ENCODE data around the gene PTPRZ1.

PTPRZ1 gene

DNA sequence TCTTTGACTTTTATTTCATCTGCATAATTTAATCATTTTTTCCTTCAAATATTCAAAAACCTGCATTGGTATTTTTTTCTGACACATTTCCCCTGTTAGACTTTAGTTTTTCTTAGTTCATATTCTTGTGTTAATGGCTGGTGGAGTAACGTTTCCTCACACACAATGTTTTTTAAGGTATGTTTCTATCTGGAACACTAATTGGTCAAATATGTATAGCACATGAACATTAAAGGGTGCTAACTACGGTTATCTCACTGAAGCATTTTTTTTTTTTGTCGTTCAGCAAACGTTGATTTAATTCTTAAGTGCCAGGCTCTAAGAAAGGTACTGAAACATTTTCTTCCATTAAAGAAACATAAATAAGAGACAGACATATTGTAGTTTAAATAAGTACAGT is 87.7 kb downstream of the PTPRZ1 start:
- DNase-seq: no peak

DNA sequence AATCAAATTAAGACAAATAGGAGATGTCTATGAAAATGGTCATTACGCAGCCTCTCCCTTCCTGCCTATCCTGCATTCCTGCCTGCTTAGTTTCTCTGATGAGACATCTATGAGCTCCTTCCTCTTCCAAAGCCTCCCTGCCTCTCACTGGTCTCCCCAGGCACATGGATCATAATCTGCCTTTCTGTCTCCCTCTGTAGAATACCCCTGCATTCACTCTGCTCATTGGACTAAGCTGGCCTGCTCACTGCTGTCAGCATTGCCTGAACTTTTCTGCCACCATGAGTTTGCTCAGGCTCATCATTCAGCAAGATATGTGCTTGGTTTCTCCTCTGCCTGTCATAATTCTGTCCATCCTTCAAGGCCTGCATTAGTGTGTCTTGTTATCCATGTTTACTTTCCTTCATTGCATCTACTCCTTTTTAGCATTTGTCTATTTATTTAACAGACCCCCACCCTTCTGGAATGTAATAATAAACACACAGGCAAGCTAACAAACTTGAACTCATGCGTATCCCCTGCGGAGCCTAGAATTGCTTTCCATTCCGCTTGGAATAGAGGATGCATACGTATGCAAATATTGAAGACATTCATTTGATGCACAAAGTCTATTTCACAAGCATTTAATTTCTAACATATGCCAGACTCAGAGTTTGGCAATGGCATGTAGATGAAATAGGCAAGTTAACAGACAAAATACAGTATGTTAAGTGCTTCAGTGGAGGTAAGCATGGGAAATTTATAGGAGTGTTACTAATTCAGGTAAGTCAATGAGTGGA is 88.3 kb downstream of the PTPRZ1 start:
- no peak for DNase-seq

DNA sequence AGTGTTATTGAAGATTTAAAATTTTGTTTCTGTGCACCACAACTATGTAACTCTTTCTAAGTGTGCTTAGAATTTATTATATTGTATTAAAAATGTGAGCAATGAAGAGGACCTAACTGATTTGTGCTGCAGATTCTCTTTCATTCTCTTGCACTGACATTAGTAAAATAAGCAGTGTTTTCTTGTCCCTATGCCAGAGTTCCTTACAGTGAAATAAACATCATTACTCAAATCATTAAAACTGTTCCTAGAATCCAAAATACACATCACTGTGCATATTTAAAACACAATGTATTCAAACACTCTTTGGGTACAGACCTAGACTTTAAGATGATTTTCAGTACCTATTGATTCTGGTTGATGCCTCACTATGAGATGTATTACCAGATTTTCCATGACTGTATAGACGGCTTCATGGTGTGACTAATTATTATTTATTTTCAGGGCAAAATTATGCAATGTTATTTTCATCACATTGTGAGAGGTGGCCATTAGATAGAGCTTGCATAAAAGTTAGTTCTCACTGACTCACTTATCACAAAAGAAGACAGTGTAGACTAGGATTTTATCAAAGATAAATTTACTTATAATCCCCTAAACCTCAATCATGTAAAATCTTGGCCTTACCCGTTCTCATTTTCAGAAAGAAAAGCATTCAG is 93.4 kb downstream of the PTPRZ1 start:
- DNase-seq: no peak

DNA sequence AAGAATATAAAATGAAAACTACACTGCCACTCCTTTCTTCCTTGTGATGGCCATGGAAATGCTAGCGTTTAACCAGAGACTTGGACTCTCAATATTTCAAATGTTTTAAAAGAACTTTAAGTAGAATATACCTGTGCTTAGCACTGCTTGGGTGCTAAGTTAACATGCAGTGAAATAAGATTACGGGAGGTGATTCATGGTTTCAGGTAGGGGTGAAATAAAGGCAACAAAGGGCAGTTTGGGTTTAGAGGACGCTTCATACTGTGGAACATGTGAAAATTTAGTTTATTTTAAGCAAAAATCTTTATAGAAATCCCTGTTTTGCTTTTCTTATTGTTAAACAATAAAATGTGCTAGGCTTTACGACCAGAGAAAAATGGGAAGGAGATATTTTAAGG is 94.0 kb downstream of the PTPRZ1 start:
- no peak for DNase-seq

DNA sequence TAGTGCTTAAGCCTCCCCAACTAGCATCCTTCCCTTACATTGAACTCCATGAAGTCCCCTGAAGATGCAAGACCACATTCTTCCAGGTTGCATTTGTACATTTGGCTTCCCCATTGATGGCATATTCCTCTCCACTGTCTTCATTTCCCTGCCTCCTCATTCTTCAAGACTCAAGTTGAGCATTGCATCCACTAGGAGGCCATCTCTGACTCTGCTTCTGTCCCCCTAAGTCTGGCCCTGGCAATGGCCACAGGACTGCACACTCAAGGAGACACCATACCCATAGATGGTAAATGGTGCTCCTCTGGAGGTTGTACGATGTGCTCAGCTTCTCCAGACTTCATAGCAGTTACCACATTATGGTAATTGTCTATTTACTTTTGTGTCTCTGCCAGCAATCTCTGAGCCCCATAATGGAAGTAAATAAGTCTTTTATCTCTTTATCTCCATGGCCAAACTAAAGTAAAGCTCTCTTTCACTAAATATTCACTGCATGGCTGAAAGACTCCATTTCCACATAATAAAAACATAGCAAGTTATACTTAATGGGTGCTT is 112.6 kb downstream of the PTPRZ1 start:
- DNase-seq: no peak

DNA sequence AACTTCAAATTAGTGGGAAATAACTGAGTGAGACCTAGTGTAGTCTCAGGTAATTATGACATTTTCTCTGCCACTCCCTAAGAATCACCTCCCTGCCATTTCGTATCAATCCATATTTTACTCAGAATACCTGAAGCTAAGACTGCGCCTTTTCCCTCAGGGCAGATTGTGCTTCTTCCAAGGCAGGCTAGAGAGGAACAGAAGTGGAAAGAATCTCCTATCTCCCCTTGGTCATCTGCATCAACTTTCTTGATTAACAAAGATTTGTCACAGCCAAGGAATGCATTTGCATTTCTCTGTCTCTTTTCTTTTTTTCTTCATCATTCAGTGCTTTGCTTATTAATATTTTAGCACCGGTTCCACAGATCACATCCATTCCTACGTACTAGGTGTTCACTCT is 119.1 kb downstream of the PTPRZ1 start:
- no peak for DNase-seq

DNA sequence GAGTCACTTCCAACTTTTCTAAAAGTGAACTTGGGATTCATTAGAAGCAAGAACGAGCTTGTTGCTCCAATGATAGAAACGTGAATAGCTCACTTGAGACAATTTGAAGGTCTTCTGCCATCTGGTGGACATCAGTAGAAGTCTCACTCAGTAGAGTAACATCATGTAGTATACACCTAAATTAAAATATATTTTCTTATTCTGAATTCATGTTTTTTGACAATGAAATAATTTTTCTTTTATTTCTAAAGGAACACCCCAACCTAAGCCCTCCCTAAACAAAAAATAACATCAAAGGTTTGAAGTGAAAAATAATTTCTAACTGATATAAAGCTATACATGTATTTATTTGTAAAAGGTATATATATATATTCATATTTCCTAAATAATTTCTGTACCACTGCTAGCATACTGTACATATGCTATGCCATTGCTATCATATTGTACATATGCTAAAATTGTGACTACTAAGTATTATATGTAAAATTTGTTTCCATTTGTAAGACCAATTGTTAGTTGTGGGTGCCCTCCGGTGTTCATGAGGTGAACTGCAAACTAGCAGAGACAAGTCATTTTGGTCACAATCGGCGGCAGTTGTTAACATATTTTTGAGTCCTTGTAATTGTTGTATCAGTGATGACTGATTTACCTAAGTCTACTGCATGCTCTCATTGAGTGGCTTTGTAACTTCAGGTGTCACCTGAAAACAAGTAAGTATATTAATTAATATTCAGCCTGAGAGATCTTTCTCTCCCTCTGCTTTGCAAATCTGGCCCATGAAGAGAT is 121.9 kb downstream of the PTPRZ1 start:
- no peak for DNase-seq

DNA sequence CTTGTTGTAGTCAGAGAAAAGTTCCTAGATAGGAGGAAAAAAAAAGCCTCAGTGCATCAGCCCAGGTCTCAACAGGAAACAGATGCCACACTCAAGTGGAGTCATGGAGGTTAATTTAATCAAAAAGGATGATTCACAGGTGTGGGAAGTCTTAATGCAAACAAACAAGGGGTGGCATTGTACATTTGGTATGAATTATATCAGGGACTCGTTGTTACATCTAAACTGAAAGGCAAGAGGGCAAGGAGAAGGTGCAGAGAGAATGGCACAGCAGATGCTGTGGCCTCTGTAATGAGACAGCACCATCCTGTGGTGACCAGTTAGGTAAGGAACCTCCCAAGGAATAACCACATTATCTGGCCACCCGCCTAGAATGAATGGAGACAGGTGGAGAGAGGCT is 133.7 kb downstream of the PTPRZ1 start:
- no peak for DNase-seq

DNA sequence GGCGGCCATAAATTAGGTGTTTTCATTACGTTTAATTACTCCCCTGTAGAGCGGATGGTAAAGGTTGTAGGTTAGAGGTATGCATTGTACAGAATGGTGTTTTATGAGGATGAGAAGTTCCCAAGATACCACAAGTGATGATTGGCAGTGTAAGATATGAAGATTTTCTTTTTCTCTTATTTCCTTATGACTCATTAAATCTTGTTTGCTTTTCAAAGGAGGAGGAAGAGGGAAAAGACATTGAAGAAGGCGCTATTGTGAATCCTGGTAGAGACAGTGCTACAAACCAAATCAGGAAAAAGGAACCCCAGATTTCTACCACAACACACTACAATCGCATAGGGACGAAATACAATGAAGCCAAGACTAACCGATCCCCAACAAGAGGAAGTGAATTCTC is 137.2 kb downstream of the PTPRZ1 start:
- DNase-seq: no peak

DNA sequence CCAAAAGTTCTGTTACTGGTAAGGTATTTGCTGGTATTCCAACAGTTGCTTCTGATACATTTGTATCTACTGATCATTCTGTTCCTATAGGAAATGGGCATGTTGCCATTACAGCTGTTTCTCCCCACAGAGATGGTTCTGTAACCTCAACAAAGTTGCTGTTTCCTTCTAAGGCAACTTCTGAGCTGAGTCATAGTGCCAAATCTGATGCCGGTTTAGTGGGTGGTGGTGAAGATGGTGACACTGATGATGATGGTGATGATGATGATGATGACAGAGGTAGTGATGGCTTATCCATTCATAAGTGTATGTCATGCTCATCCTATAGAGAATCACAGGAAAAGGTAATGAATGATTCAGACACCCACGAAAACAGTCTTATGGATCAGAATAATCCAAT is 140.1 kb downstream of the PTPRZ1 start:
- DNase-seq: no peak

DNA sequence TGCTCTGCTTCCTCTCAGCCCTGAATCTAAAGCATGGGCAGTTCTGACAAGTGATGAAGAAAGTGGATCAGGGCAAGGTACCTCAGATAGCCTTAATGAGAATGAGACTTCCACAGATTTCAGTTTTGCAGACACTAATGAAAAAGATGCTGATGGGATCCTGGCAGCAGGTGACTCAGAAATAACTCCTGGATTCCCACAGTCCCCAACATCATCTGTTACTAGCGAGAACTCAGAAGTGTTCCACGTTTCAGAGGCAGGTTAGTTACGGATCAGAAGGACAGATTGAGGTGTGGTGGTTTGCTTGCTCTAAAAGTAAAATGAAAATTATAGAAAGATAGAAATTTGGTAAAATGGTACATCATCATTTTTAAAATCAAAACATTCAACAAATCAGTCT is 140.7 kb downstream of the PTPRZ1 start:
- no peak for DNase-seq

DNA sequence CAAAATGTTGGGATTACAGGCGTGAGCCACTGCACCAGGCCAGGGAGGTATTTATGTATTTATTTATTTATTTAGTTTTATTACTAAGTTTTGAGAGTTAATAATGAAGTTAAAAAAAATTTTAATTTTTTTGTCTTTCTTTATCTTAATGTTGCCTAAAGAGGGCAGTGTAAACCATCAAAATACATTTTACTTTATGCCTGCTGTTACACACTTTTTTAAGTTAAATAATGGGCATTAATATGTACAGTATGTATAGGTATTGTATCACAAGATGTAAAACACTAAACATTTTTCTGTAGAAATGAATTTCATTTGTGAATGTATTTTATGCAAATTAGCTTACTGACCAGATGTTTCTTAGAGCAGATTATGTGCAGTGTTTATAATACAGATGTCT is 141.7 kb downstream of the PTPRZ1 start:
- DNase-seq: no peak

DNA sequence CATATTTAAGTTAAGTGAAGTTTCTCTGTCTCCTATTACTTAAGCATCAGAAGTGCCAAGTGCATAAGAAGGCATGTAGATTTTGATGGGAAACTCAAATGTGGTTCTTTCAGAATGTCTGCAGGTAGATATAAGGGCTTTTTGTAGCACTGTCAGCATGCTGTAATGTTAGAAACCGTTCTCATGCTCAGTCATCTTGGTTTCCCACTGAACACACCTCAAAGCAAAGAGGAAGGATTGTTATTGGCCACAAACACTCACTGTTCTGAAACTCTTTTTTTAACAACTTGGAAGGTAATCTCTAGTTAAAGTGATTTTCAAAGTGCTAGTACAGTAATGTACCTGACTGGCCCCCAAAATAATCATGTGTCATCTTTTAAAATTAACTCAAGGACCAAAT is 145.1 kb downstream of the PTPRZ1 start:
- DNase-seq: no peak

DNA sequence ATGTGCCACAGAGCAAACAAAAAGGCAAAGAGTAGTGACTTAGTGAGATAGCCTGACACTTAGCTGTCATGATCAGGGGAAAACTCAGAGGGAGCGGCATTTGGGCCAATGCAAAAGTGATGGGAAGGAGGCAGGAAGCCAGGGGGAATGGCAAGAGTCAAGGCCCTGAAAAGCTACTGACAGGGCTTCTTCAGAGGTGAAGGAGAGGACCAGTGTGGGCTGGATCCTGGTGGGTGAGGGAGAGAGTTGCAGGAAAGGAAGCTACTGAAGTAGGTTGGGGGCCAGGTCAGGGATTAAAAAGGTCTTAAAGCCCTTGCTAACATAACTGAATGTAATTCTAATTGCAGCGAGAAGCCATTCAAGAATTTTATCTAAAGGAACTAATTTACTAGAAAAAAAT is 154.1 kb downstream of the PTPRZ1 start:
- DNase-seq: no peak

DNA sequence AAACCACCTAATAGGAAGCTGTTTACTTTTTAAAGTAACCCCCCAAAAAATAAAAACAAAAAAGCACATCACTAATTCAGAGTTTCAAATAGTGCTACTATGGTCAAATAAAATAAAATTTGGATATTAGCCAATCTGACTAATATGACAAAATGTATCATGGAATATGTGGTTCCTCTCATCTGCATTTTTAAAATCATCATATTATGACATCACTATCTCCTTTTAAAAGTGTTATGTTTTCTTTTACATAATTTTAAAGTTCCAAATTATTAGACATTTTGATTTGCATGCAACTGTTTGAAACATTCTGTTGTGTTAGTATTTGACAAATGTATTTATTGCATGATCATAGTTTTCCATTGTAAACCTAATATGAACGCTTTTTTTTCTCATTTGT is 160.7 kb downstream of the PTPRZ1 start:
- DNase-seq: no peak

DNA sequence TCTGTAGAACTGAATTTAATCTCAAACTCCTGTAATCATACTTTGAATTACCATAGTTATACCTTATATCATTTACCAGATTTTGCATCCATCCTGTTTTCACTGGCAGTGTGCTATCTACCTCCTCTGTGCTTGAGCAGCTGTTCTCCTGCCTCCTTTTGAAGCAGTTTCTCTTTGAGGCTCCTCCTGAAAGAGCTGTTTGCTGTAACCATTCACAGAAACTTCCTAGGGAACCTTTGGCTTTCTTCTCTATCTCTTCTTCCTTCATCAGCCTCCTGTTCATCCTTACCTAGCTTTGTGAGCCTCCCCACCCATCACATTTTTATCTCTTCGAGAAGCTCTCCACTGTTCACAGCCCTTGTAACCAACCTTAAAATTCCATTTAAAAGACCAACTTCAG is 162.9 kb downstream of the PTPRZ1 start:
- no peak for DNase-seq

DNA sequence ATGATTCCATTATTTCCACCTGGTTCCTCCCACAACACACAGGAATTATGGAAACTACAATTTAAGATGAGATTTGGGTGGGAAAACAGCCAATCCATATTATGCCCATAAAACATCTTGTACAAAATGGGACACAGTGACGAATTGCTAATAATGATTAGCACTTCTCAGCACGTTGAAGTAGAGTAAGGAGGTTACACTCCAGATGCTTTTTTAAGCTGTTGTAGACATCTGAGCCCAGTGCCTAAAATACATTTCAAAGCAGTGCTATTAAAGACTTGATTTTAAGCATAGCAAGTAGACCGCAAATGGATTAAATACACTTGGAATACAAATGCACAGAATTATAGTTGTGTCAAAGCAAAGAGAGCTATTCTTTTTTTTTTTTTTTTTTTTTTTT is 165.2 kb downstream of the PTPRZ1 start:
- no peak for DNase-seq

DNA sequence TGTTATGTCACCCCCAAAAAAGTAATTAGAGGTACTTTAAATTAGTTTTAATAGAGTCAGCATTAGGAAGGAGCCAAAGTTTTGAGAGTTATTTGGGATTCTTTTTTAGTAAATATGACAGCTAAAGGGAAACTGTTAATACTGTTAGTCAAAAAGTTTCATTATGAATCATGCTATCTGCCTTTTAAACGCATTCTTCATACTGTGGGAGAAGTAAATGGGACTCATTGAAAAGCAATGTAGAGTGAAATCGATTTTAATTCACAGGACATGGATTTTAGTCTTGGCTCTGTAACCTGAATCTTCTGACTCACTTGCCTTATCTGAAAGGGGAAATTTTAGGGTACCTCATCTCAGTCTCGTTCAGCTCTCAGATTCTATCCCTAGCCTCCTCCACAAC is 165.9 kb downstream of the PTPRZ1 start:
- no peak for DNase-seq

DNA sequence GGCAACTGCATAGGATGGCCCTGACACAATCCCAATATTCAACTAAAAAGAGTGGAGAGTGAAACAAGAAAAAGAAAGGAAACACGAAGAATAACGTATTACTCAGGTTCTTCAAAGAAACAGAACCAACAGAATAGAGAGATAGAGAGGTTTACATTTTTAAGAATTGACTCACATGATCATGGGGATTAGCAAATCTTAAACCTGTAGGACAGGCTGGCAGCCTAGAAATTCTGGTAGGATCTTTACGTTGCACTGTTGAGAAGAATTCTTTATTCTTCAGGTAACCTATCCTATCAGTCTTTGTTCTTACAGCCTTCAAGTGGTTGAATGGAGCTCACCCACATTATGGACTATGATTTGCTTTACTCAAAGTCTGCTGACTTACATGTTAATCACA is 167.2 kb downstream of the PTPRZ1 start:
- DNase-seq: no peak

DNA sequence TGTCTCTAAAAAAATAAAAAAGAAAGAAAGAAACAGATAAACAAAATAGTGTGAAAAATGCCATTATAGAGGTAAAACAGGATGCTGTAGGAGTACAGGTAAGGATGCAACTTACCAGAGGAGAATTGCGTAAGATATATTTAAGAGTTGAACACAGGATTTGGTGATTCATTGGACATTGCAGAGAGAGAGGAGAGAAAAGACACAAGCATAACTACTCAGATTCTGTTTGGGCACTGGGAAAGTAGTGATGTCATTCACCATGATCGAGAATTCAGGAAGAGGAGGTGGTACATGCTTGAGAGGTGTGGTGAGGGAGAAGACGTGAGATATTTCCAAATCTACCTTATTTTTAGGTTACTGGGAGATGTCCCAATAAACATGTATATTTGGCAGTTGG is 173.4 kb downstream of the PTPRZ1 start:
- DNase-seq: no peak

DNA sequence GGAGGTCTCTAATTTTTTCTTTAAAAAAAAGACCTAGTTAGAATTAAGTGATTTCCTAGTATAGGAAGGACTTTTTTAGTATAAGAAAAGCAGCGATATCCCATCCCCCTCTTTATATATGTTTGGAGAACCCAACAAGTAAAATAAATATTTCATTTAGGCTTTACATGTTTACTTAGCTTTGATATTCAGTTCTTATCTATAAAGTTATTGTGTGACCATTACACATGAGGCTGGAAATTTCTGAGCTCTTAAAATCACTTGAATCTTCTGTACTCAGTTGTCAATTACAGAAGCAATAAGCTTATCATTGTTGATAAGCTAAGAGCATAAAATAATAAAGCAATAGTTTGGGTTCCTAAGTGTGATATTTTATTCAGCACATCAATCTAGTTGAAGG is 181.4 kb downstream of the PTPRZ1 start:
- no peak for DNase-seq

DNA sequence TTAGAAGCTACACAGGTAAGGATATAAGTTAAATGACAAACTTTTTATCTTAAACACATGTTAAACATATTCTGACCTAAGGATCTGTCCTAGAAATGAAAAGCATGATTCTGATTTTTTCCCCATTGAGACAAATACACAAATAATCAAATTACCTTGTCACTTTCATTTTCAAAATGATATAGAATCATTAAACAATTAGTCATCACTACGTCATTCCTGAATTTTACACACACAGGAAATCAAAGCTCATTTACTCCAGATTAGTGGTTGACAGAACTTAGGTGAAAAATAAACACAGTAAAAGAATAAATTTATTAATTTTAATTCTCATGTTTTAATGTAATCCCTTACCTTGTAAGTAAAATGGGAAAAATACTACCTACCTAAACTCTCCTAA is 182.1 kb downstream of the PTPRZ1 start:
- DNase-seq: no peak

DNA sequence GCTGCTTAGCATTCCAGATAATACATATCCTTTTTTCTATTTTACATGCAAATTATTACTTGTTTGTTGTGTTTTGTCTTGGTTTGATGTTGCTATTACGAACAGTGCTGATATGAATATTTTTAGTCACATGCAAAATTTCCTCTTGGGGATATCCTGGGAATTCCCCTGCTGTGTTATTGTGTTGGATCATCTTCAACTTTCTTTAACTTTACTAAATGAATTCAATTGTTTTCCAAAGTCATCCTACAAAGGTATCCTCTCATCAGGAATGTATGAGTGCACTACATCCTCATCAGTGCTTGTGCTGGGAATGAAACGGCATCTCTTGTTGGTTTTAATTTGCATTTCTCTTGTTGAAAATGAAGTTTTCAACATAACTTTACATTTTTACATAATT is 184.0 kb downstream of the PTPRZ1 start:
- DNase-seq: no peak

DNA sequence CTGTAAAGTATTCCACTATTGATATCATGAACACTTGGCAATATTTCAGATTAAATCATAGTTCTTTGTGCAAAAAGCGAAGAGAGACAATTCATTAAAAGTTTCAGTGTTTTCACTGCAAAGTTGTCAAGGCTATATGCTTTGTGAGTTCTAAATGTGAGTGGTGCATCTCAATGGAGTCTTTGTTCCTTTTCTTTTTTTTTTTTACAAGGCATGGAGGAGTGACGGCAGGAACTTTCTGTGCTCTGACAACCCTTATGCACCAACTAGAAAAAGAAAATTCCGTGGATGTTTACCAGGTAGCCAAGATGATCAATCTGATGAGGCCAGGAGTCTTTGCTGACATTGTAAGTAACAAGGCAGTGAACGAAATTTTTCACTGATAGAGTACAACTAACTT is 186.6 kb downstream of the PTPRZ1 start:
- DNase-seq: no peak
